Stimulated activated CD8-positive, alpha-beta memory T cell treated with anti-CD3 and anti-CD28 coated beads, Interleukin-4, amount 100 ng/mL, for 24 hours (primary cell): ENCODE measurements around the gene SPR.
"Not testable (repeated sequence)": the region's sequence is repeated elsewhere in the genome, so short reads cannot be mapped to it uniquely, and the experiment has no call there.

Experiments used
- DNase-seq: peaks from one replicate; pipeline ENCODE4 v3.0.0-alpha.2; 2020; ENCODE audit warnings: low read depth

SPR gene

DNA sequence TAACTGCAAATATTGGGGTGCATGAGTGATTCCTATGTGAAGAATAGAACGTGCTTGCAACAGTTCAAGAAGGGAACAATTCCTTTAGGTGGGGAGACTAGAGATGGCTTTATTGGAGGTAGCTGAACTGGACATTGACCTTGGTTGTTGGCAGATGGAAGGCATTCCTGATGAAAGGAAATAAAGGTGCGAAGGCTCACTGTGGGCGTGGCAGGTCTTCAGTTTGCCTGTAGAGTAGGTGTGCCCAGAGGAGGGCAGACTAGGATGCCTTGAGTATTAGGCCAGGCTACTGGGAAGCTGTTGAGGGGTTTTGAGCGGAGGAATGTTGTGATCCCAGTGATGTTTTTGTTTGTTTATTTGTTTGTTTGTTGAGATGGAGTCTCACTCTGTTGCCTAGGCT, 2.8 kb downstream of the SPR start:
- DNase-seq: no peak

DNA sequence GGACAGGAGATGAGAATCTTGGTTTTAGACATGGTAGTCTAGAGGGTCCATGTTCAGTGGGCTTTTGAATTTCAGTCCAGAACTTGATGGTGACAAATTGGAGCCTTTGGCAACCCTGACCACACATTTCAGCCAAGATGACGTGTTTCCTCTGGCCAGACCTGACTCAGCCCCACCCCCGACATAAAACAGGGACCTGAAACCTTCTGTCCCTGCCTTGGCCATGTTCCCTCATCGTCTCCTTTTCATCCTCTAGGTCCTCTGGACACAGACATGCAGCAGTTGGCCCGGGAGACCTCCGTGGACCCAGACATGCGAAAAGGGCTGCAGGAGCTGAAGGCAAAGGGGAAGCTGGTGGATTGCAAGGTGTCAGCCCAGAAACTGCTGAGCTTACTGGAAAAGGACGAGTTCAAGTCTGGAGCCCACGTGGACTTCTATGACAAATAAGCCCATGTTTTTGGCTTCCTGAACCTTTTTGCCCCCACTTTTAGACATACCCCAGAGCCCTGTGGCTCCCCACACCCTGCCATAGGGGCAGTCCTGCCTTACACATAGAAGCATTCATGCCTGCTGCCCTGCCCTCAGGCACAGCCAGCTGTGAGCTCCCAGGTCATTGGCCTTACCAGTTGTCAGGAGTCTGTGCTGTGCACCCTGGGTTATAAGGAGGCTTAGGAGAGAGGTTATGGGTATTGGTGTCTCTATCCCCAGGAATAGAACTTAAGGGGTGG, 4.0 kb downstream of the SPR start:
- no peak for DNase-seq

DNA sequence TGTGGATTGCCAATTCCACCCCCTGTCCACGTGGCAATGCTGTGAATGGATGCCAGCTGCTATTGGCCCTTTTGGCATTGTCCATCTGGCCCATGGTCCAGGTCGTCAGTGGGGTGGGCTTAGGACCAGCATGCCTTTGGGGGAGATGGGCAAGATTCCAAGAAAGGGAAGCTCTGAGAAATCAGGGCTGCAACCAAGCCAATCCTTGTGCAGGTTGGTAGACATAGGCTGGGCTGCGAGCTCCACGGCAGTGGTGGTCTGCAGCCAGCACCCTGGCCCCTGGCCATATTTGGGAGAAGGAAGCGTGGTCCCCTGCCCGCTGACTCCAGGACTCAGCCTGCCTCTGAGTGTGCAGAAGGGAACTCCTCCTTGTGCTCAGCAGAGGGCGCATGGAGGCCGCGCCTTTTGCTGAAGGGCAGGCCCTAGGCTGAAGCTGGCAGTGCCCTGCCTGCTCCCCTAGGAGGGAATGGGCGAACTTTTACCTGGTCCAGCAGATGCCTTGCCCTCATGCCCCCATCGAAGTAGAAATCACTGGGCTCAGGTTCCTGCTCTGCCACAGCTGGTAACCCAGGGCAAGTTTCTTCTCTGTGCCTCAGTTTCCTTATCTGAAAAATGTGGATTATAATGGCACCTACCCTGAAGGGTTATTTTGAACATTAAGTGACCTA, 5.4 kb downstream of the SPR start:
- peak; percentile 36 for DNase-seq

DNA sequence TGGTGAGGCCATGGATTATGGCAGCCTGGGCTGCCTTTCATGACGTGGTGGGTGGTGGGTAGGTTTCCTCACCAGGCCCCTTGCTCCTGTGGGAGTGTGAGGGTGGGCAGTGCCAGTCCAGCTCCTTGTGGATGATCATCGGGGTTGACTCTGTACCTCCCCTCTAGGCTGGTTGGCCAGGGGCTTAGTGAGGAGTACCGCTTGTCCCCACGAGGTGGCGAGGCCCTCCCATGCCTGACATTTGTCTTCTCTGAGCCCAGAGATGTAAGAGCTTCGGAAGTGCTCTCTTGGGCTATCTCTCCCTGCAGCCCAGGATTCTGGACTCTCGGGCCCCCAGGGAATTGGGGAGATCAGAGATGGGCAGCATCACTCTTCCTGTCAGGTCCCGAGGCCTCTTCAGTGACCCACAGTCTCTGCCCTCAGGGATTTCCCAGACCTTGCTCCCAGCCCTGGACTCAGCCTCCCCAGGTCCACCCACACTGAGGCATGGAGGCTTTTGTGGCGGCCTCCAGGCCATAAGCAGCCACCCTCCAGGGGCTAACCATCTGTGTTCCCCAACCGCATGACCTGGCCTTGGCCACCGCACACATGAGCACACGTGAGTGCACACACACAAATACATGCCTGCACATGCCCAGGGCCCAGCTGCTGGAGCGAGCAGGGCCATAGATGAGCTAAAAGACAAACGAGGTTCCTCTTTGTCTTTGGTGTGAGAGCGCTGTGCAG, 6.5 kb downstream of the SPR start:
- DNase-seq: no peak

DNA sequence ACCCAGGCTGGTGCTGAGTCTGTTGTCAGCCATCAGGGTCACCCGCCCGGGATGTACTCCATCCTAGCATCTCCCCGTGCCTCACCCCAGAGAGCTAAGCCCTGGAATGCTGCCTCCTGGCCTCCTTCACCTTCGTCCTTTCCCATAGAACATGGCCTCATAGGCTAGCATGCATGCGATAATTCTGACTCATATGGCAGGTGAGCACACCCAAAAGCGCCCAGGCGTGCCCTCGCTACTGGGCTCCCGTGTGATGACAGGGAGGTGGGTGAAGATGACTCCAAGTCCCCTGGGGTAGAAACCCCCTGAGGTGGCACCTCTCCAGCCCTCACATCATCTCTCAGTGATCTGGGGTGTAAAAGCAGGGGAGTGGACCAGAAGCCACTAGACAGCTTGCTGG, 7.3 kb downstream of the SPR start:
- no peak for DNase-seq

DNA sequence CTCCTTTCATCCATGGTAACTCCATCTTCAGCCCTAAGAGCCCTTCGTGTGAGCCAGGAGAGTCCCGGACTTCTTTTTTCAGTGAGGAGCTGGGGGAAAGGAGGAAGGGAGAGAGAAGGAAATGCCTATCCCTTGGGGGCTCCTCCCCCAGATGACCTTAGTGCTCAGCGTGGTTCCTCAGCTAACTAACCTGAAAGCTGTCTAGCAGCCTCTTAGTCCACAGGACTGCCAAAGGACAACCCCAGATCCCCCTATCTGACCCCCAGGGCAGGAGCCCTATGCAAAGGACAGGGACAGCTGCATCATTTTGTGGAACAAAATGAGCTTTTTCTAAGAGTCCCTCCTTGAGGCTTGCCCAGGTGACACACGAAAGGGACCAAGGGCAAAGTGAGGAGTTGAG, 7.9 kb downstream of the SPR start:
- DNase-seq: no peak

DNA sequence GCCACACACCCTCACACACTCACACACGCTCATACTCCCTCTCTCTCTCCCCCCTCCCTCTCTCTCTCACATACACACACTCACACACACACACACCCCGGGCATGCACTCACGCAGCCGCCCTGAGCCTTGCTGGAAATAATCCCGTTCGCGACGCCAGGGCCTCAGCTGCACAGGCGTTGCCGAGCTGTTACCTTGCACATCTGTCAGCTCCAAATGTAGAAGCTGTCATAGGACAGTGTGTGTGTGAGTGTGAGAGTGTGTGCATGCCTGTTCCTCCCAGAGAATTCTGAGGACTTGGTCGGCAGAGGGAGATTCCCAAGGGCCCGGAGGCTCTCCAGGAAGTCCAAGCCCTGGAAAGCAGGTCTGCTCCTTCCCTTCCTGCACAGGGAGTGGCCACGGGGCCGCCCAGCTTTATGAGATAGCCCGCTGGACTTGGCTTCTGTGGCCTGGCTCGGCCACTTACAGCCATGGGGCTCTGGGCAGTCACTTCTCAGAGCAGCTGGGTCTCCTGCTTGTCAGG, 8.6 kb downstream of the SPR start:
- DNase-seq: no peak

DNA sequence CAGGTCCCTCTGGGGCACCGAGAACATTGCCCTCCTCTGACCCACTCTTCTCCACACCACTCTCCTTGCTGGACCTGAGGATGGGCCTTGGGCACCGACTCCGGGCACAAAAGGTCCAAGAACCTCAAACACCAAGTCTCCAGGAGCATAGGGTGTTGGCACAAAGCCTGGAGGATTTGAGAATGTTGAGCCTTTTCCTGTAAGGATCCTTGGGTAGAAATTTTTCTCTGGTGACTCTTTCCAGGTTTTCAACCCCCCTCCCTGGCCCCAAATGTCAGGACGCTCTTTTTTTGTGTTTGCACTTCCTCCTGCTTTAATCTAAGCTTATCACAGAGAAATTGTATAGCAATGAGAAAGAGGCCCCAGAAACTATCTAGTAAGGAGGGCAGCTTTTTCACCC, 9.2 kb downstream of the SPR start:
- no peak for DNase-seq

DNA sequence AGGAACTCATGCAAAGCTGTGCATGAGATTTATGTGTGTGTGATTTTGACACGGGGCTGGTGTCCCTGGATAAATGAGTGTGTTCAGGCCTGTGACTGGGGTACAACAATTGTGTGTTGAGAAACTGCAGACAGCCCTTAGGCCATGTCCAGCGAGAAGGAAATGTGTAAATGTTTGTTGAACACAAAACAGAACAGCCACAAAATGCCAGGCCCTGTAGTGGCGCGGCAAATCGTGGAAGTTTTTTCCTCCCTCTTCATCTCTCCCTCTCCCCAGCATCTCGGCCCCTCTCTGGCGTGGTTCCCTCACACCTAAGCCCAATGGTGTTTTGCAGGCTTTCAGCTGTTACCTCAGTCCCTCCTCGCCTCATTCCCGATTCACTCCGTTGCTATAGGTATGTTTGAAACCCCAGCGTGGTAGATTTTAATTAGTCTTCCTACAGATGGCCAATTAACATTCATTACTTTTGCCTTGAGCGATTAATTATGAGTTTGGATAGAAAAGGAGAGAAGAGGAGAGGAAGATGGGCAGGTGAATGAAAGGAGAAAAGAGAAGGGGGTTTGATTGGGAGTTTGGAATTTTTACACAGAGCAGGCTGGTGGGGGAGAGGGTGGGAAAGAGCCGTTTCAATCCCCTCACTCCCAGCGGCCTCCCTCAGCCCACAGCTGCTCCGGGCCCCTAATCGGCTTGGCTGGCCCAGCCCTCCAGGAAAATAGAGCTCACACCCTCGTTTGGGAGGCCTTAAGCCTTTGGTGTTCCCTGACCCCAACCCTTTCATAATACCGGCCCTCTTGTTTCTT, 10.8 kb downstream of the SPR start:
- no peak for DNase-seq

DNA sequence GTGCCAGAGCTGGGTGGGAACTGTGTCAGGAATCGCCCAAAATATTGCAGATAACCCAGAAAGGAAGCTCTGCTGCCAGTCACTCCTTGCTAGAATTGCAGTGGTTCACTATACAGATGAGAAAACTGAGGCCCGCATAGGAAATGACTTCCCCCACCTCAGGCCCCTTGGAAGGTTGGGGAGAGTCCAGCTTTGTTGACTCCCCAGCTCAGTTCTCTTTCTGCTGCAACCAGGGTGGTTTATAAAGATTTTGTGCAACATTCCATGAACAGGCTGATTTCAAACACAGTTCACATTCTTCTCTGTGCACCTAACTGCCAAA, 11.3 kb downstream of the SPR start:
- DNase-seq: no peak

DNA sequence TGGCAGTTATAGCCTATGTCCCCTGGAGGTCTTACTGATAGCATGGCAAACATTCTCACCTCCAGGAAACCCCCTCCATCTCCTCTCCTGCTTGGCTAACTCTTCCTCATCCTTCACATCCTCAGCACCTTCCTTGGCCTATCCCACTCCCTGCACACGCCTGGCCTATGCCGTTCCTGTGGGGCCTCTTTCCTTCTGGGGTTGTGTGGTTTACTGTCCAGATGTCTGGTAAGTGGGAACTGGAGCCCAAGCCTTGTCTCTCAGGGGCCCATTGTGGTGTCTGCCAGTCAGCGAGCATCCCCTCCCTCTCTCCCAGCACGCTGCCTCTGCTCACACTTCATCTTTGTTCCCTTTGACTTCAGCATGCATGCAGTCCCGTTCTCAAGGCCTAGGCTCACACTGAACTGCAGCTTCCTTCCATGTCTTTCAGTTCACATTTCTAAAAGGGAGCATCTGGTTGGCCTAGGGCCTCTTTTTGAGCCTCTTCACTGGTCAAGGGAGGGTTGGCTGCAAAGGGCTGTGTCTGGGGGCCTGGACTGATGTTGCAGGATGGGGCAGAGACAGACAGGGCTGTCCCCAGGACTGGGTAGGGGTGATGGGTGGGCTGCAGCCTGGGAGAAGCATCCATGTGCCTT, 13.1 kb downstream of the SPR start:
- no peak for DNase-seq

DNA sequence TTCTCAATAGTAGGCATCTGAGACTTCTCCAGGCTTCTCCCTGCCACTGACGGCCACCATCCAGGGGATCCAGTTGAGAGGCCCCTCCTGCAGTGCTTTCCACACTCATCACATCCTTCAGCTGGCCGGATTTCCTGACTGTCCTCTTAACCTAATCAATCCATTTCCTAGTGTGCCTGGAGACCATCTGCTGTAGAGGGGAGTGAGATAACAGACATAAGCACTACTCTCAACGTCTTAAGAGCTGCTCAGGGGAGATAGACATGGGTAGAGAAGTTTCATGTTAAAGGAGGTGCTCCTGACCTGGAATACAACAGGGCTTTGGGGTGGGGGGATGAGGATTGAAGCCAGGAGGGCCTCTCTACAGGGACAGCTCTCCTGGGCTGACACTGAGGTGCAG, 14.2 kb downstream of the SPR start:
- DNase-seq: no peak

DNA sequence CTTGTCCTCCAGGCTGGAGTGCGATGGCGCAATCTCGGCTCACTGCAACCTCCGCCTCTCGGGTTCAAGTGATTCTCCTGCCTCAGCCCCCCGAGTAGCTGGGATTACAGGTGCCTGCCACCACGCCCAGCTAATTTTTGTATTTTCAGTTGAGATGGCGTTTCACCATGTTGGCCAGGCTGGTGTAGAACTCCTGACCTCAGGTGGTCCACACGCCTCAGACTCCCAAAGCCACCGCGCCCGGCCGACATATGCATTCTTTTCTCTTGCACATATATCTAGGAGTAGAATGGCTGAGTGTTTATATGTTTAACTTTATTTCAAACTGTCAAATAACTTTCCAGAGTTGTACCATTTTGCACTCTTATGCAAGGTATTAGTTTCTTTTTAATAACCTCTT, 20.2 kb downstream of the SPR start:
- DNase-seq: not testable (repeated sequence)

DNA sequence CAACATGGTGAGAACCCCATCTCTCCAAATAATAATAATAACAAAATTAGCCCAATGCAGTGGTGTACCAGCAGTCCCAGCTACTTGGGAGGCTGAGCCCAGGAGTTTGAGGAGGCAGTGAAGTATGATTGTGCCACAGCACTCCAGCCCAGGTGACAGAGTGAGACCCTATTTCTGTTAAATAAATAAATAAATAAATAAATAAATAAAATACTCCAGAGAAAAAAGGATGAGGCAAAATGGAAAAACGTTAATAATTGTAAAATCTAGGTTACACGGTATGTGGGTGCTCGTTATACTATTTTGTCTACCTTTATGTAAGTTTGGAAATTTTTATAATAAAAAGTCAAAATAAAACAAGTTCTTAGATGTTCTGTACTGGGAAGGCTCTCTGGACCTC, 21.5 kb downstream of the SPR start:
- no peak for DNase-seq

DNA sequence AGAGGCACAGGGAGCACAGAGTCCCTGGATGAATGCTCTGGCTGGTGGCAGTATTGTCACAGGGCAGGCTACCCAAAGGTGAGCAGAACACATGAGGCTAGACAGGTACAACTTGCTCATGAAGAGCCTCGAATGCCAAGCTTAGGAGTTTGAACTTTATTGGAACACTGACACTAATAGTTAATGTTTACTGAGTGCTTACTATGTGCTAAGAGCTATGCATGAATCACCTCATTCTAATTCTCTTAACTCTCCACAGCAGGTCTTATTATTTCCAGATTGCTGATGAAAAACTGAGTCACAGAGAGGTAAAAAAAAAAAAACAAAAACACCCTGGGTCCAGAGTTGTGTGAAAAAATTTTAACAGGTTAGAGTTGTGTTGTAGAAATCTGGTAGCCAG, 24.0 kb downstream of the SPR start:
- DNase-seq: no peak

DNA sequence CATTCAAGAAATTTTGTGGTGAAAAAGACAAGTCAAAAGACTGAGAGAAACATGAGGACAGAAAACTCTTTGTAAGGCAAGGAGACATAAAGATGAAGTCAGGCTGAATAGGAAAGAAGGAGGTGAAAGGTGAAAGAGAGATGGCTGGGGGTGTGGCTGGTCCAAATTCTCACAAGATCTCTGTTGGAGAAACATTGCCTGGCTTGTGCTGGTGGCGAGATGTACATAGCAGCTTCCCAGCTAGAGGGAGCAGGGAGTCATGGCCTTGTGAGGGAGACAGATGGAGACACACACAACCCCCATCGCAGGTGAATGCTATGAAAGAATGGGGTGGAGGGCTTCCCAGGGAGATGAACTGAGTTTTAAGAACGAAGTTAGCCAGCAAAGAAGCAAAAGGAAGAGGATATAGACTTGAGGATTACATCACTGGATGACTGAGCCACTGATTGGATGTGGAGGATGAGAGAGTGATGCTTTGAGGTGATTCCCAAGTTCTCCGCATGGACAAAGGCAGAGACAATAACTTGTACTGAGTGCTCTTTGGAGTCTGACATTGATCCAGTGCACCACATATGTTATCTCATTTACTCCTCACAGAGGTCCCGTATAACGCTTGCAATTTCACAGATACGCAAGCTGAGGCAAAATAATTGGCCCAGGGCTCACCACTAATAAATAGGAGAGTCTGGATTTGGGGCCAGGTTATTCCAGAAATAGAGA, 26.4 kb downstream of the SPR start:
- no peak for DNase-seq

DNA sequence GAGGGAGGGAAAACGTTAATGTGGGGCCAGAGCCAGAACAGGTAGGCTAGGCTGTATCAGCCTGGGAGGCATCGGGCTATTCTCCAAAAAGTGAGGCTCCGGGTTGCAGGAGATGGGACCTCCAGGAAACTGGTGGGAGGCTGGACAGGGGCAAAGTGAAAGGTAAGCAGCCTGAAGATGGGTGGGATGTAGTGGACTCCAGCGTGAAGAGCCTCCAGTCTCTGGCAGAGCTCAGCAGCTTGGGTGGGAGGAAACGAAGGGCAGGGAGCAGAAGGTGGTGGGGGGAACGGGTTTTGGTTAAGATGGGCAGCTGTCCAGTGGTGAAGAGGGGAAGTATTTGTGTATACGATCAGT, 27.0 kb downstream of the SPR start:
- DNase-seq: no peak

DNA sequence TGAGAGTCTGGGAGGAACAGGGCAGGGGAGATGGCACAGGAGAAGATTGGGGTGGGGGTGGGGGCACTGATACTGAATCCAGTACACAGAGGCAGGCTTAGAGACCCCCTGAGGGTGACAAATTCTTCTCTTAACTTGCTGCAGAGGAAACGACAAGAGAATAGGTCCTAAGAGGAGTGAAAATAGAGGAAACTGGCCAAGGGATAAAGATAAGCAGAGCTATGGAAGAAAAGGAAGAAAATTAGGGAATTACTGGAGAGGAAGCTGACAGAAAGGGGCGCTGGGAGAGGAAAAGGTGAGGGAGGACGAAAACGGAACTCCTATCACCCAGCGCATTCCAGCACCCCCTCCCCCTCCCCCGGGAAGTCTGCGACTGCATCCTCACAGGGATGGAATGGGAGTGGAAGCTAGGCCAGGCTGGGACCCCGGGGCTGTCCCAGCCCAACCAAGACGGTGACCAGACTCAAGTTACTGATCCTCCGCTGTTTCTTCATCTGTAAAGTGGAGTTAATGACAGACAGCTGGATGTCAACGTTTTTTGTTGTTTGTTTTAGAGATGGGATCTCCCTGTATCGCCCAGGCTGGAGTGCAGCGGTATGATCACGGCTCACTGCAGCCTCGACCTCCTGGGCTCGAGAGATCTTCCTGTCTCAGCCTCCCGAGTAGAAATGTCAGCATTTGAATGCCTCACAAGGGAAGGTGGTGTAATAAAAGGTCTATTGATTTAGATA, 27.5 kb downstream of the SPR start:
- no peak for DNase-seq

DNA sequence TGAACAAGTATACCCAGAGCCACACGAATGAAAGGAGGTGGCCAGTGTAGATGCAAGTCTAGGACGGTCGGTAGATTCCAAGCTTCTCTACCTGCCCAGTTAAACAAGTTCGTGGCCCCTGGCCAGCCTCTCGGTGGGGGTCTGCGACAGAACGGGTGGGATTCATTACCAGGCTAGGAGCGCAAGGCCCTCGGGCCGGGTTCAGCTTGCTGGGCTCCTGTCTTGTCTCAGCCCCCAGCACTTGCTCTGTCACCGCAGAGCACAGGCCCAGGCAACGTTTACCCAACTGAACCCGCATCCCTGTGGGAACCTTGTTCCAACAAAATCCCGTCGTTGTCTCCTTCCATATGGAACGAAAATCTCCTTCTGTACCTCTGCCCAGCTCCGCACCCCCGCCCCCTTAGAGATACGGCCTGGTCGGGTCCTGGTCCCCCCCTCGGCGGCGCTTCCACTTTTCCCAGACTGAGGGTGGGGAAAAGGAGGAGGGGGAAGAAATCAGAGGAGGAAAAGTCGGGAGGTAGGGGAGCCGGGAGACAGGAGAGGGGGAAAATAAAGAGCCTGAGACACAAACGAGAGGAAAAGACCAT, 28.2 kb downstream of the SPR start:
- no peak for DNase-seq
